Measurements from ENCODE around the gene PATE2.

The PATE2 gene

DNA sequence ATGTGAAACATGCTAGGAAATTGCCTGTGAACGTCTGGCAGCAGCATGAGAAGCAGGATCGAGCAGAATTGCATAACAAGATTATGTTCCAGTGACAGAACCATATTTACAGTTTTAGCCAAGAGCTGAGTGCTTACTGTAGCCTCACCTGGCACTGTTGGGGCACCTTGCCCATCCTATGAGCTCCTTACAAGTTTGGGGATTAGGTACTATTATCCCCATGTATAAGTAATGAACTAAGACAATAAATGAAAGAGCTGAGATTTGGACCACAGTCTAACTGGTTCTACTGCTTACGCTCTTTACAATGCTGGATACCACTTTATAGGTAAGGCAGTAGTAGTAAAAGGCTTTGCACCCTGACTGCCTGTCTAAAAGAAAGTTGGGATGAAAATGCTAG, 49.7 kb downstream of the PATE2 start:
- Histone ChIP-seq H3K4me3 (no peak overlapping the region), H3K27ac (no peak overlapping the region)
- no peak for DNase-seq (ENCODE audit: low spot score)
- TF ChIP-seq, protein P1, sequence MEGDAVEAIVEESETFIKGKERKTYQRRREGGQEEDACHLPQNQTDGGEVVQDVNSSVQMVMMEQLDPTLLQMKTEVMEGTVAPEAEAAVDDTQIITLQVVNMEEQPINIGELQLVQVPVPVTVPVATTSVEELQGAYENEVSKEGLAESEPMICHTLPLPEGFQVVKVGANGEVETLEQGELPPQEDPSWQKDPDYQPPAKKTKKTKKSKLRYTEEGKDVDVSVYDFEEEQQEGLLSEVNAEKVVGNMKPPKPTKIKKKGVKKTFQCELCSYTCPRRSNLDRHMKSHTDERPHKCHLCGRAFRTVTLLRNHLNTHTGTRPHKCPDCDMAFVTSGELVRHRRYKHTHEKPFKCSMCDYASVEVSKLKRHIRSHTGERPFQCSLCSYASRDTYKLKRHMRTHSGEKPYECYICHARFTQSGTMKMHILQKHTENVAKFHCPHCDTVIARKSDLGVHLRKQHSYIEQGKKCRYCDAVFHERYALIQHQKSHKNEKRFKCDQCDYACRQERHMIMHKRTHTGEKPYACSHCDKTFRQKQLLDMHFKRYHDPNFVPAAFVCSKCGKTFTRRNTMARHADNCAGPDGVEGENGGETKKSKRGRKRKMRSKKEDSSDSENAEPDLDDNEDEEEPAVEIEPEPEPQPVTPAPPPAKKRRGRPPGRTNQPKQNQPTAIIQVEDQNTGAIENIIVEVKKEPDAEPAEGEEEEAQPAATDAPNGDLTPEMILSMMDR (IDR thresholded peaks at IDR 0.05): no peak
